Activated CD8-positive, alpha-beta memory T cell treated with anti-CD3 and anti-CD28 coated beads, Interleukin-2, amount 50 U/mL, for 4 hours (primary cell): ENCODE measurements around the gene CBLL2.
"Not testable (repeated sequence)": the region's sequence is repeated elsewhere in the genome, so short reads cannot be mapped to it uniquely, and the experiment has no call there.

Experiments
- DNase-seq: peaks from one replicate; pipeline ENCODE4 v3.0.0-alpha.2; 2020

Gene CBLL2

GRCh38 chrX:22272613-22273012, at the start of gene CBLL2:
TSS of gene CBLL2 (plus strand) at chrX:22272913. CDS start at chrX:22272992, 79 bp downstream.
- DNase-seq: no peak

- DNase-seq: no peak
Observed at GRCh38 chrX:22234380-22234779, 38.3 kb upstream of the CBLL2 start.

GRCh38 chrX:22237479-22237878, 35.2 kb upstream of the CBLL2 start:
- DNase-seq: no peak

GRCh38 chrX:22246620-22247019, 26.1 kb upstream of the CBLL2 start:
- DNase-seq: no peak

GRCh38 chrX:22247169-22247568, 25.5 kb upstream of the CBLL2 start:
- no peak for DNase-seq

GRCh38 chrX:22248401-22248800, 24.3 kb upstream of the CBLL2 start:
- DNase-seq: no peak

- no peak for DNase-seq
Observed at GRCh38 chrX:22249371-22249770, 23.3 kb upstream of the CBLL2 start.

GRCh38 chrX:22268706-22269105, 4.0 kb upstream of the CBLL2 start:
- no peak for DNase-seq

GRCh38 chrX:22273714-22274317, 1.1 kb downstream of the CBLL2 start:
- DNase-seq: no peak

- no peak for DNase-seq
Observed at GRCh38 chrX:22276781-22277180, 4.1 kb downstream of the CBLL2 start.

GRCh38 chrX:22278375-22278774, 5.7 kb downstream of the CBLL2 start:
- DNase-seq: no peak

GRCh38 chrX:22289209-22289608, 16.5 kb downstream of the CBLL2 start:
- DNase-seq: not testable (repeated sequence)

GRCh38 chrX:22296871-22297270, 24.2 kb downstream of the CBLL2 start:
- DNase-seq: no peak

GRCh38 chrX:22300130-22300529, 27.4 kb downstream of the CBLL2 start:
- no peak for DNase-seq

- DNase-seq: no peak
Observed at GRCh38 chrX:22310779-22311178, 38.1 kb downstream of the CBLL2 start.

- no peak for DNase-seq
Observed at GRCh38 chrX:22313766-22314165, 41.1 kb downstream of the CBLL2 start.

- DNase-seq: no peak
Observed at GRCh38 chrX:22314211-22314610, 41.5 kb downstream of the CBLL2 start.

GRCh38 chrX:22314692-22315091, 42.0 kb downstream of the CBLL2 start:
- DNase-seq: no peak

- DNase-seq: no peak
Observed at GRCh38 chrX:22315151-22315550, 42.4 kb downstream of the CBLL2 start.

GRCh38 chrX:22320236-22320873, 47.6 kb downstream of the CBLL2 start:
- no peak for DNase-seq

GRCh38 chrX:22323541-22323940, 50.8 kb downstream of the CBLL2 start:
- DNase-seq: no peak
